IPS DF 19.7 (cell line): ENCODE results near the gene TNNC2.

Experiments
- DNase-seq: peaks from one replicate; pipeline ENCODE4 v3.0.0-alpha.2; 2013; ENCODE audit warnings: low read depth, low spot score

Gene TNNC2

DNA sequence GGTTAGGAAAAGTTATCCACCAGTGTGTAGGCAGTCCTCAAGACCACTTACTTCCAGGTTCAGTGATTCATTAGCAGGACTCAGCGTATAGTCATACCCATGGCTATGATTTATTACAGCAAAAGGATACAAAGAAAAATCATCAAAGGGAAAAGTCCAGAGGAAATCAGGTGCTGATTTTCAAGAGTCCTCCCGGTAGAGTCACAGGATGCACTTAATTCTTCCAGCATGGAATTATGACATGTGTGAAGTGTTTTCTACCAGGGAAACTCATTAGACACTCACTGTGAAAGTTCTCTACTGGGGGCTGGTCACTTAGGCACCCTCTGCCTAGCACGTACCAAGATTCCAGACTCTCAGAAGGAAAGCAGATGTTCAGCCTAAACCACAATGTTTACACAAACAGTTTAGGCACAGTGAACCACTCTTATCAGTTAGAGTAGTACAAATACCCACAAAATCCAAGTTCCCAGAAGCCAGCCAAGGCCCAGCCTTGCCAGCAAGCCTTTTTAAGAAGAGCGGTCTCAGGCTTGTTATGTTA lies 45.7 kb downstream of the TNNC2 start:
- no peak for DNase-seq

DNA sequence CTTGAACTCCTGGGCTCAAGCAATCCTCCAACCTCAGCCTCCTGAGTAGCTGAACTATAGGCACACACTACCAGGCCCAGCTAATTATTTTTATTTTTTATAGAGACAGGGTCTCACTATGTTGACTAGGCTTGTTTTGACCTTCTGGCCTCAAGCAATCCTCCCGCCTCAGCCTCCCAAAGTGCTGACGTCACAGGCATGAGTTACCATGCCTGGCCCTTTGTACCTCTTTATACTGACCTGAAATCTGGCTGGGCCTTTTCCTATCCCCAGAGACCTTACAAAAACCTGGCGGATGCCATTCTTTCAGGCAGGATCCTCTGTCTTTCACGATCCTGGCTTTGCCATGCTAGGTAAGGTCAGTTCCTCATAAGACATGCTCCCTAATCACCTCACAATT lies 47.0 kb downstream of the TNNC2 start:
- DNase-seq, result no peak

DNA sequence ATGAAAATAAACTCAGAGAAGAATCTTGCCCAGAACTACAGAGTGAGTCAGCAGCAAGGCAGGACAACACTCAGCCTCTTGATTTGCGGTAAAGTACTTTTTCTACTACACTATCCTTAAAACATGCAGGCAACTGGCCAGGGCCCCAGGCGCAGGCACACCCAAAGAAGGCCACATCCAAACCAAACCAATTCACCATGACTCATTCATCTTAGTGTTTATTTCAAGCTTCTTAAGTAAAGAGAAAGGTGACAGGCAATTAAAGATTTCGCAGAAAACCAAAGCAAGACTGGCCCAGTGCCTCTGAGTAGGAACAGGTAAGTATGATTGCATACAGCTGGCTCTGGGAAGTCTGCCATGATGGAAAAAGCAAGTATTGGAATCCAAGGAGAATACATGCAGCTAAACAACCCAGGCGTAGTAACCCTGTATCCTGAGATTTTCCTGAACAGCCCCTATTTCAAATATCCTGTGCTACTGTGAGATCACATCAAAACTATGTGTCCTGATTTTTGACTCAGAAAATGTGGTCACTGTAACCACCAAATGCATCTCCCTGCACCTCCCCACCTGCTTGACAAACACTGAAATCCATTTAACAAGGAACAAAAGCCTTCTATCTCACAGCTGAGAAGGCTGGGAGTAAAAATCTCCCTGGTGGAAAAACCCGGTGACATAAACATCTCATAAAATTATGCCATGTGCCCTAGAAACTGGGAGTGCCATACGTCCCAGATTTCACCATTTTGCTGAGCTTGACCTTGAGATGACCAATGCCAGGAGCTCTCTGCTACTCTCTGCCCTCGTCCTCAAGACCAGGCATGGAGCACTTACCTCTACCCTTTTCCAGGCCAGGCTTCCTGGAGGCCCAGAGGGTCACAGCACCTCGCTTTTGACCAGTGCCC lies 47.8 kb downstream of the TNNC2 start:
- no peak for DNase-seq

DNA sequence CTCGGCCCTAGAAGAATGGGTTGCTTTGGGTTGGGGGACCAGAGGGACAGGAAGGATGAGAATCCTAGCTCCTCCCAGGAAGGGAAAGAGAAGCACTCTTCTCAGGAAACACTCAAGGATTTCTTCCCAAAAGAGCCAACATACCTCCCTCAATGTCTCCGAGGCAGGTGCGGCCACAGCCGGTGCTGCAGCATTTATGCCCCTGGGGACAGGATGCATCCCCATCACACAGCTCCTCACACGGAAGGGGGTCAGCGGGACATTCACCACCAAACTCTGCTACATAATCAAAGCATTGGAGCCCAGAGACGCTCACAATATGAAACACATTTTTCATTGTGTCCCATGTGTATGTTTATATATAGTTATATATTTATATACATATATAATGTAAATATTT lies 50.2 kb downstream of the TNNC2 start:
- DNase-seq, result no peak

DNA sequence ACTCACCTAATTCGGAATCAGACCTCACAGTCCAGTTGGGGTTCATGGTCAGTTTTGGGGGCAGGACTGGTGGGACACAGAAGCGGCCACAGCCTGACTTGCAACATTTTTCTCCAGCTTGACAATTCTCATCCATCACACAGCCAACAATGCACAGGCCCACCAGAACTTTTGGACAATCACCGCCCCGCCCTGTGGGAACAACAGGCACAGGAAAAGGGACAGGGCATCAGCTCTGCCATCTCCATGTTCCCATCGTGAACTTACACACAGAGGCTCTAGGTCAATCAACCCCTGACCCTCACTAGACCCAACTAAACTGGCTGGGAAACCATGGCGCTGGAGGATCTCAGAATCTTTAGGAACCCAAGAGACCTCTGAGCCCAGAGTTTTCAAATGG lies 51.7 kb downstream of the TNNC2 start:
- no peak for DNase-seq

DNA sequence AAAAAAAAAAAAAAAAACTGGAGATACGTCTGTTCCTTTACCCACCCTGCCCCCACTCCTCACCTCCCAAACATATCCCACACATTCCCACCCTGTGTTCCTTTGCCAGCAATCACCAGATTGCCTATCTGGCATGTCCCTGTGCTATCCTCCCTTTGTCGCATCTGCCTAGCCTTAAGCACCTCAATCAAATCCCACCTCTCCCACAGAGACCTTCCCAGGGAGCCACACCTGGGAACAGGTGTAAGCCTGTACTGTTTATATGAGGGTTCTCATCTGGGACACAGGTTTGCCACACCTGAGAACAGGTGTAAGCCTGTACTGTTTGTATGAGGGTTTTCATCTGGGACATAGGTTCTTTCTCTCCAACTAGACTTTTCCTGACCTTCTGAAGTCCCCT lies 52.2 kb downstream of the TNNC2 start:
- DNase-seq, result no peak
